Adipocyte (in vitro differentiated cells): Measurements from ENCODE around the gene DIPK1C.
"Not testable (repeated sequence)": the region's sequence is repeated elsewhere in the genome, so short reads cannot be mapped to it uniquely, and the experiment has no call there.

Experiments
- DNase-seq: peaks from one replicate; pipeline ENCODE4 v3.0.0-alpha.2; 2015; ENCODE audit warnings: low read depth
- H3K27me3 ChIP-seq: replicated peaks from 2 replicates; pipeline ENCODE4 v1.7.0; 2013; ENCODE audit warnings: mild to moderate bottlenecking, low read length, moderate library complexity; ENCODE audit not compliant: control insufficient read depth, insufficient read depth
- H3K36me3 ChIP-seq: 2 replicates; pipeline ENCODE4 v1.7.0; 2013; ENCODE audit warnings: low read length, mild to moderate bottlenecking, moderate library complexity; ENCODE audit not compliant: control insufficient read depth, insufficient read depth, severe bottlenecking
- H3K4me1 ChIP-seq: 2 replicates; pipeline ENCODE4 v1.7.0; 2013; ENCODE audit warnings: mild to moderate bottlenecking, low read length, moderate library complexity; ENCODE audit not compliant: control insufficient read depth, insufficient read depth
- H3K4me3 ChIP-seq: 2 replicates; pipeline ENCODE4 v1.7.0; 2013; ENCODE audit warnings: mild to moderate bottlenecking, low read length, moderate library complexity
- H3K9ac ChIP-seq: 2 replicates; pipeline ENCODE4 v1.7.0; 2013; ENCODE audit warnings: mild to moderate bottlenecking, low read length, moderate library complexity
- H3K9me3 ChIP-seq: 2 replicates; pipeline ENCODE4 v1.7.0; 2013; ENCODE audit warnings: mild to moderate bottlenecking, low read length, moderate library complexity; ENCODE audit not compliant: control insufficient read depth

DIPK1C gene

GRCh38 chr18:74457043-74457724 lies at the start of gene DIPK1C:
Gene DIPK1C (minus strand): TSS chr18:74457308. CDS start chr18:74457259, 49 bp downstream.
- H3K9ac ChIP-seq, result no peak within 1 kb of the TSS
- H3K9me3 ChIP-seq, result peaks cover 1% of the 10 kb centered on the region
- no peaks in the 10 kb centered on the region for H3K36me3 ChIP-seq
- H3K4me3 ChIP-seq, result no peak within 1 kb of the TSS
- H3K27me3 ChIP-seq, result peaks cover 76% of the 10 kb centered on the region
- peak; percentile 7 for DNase-seq
- H3K4me1 ChIP-seq, result no peaks in the 10 kb centered on the region

DNA sequence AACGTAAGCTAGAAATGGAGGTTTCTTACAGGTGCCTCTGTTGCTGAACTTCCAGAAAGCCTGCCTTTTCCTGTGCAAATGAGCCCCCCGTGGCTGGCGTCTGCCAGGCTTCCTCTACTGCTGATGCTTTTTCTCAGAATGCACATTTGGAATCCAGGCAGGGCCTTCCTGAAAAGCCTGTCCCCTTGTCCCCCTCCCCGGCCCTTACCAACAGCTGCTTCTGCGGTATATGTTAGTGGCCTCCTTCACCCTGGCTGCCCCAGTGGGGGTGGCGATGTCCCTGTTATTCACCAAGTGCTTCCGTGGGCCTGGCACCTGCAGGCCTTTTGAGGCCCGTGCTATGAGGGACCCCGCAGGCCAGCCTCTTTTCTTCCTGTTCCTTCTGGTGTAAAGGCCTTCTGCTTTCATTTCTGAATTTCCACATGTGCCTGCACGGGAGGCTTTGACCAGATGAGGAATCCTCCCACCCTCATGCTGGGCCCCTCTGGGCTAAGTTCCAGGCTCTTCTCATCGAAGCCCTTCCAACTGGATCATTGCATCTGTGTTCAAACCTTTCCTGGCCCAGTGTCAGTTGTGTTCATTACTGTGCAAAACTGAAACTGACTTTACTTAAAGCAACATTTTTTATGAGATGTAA lies 49.5 kb upstream of the DIPK1C start:
- no peak overlapping the region for H3K9ac ChIP-seq
- no peaks in the 10 kb centered on the region for H3K9me3 ChIP-seq
- H3K4me3 ChIP-seq, result no peak overlapping the region
- peaks cover 11% of the 10 kb centered on the region for H3K4me1 ChIP-seq
- H3K36me3 ChIP-seq, result peaks cover 80% of the 10 kb centered on the region
- peak; percentile 80 for DNase-seq
- no peaks in the 10 kb centered on the region for H3K27me3 ChIP-seq

- Histone ChIP-seq H3K36me3 (peaks cover 81% of the 10 kb centered on the region), H3K27me3 (no peaks in the 10 kb centered on the region)
- no peak for DNase-seq
Observed at GRCh38 chr18:74505776-74506175, 48.7 kb upstream of the DIPK1C start.

DNA sequence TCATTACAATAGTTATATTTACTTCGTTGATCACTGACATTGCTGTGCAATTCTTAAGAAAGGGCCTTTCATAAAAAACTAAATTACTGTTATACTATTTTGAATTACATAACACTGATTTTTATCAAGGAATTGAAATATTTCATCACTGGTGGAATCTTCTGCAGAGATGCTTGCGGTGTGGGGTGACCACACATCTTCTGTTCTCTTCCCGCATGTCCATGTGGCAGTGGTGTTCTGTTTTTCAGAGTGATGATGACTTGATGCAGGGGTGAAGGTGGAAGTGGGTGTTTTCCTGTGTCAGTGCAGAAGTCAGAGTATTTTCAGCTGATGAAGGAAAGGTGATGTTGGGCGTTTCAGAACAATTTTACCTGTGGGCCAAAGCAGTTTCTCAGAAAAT lies 46.0 kb upstream of the DIPK1C start:
- H3K4me3 ChIP-seq, result no peak overlapping the region
- no peaks in the 10 kb centered on the region for H3K27me3 ChIP-seq
- no peaks in the 10 kb centered on the region for H3K9me3 ChIP-seq
- H3K9ac ChIP-seq, result no peak overlapping the region
- no peak for DNase-seq
- peaks cover 39% of the 10 kb centered on the region for H3K4me1 ChIP-seq
- peaks cover 56% of the 10 kb centered on the region for H3K36me3 ChIP-seq

More at GRCh38 chr18:74505776-74506175, 48.7 kb upstream of the DIPK1C start:
- Histone ChIP-seq H3K9me3 (no peaks in the 10 kb centered on the region), H3K4me1 (peaks cover 16% of the 10 kb centered on the region), H3K4me3 (no peak overlapping the region), H3K9ac (no peak overlapping the region)

DNA sequence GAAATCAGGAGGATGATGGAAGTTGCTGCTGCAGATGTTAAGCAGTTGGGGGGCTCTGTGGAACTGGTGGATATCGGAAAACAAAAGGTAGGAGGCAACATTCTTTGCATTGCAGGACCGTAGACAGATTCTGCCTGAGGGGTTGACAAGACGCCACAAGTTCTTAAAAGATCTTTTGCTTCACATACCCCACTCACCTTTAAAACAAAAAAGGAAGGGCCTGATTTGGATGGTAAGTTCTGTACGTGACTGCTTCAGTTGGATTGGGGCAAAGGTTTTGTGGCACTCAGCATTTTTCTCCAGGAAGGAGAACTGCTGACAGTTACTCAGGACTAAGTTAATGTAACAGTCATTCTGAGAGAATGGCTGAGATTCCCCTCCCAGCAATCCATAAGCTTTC lies 44.3 kb upstream of the DIPK1C start:
- H3K4me1 ChIP-seq, result peaks cover 47% of the 10 kb centered on the region
- H3K9me3 ChIP-seq, result no peaks in the 10 kb centered on the region
- H3K9ac ChIP-seq, result peak overlapping the region; percentile 34
- no peaks in the 10 kb centered on the region for H3K27me3 ChIP-seq
- H3K36me3 ChIP-seq, result peaks cover 46% of the 10 kb centered on the region
- H3K4me3 ChIP-seq, result no peak overlapping the region
- no peak for DNase-seq

GRCh38 chr18:74500774-74501173 lies 43.7 kb upstream of the DIPK1C start:
- peaks cover 40% of the 10 kb centered on the region for H3K36me3 ChIP-seq
- H3K4me1 ChIP-seq, result peaks cover 46% of the 10 kb centered on the region
- not testable (repeated sequence) for H3K4me3 ChIP-seq, H3K27me3 ChIP-seq, H3K9ac ChIP-seq, DNase-seq, H3K9me3 ChIP-seq

DNA sequence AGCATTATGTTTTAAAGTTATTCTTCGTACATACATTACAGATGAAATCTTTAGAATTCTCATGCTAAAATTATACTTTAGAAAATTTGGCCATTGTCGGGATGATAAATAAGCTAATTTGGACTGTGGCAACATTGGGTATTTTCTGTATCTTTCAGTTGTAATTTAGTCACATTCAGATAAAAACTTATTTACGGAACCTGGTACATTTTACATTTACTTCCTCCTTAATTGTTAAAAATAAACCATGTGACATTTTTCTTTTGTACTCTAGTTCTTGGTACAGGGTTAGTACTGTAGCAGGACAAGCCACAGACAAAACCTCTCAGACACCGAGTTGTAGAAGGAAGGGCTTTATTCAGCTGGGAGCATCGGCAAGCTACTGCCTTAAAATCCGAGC lies 43.3 kb upstream of the DIPK1C start:
- DNase-seq, result no peak
- Histone ChIP-seq H3K9me3 (no peaks in the 10 kb centered on the region), H3K9ac (peak overlapping the region; percentile 80), H3K27me3 (no peaks in the 10 kb centered on the region), H3K36me3 (peaks cover 36% of the 10 kb centered on the region), H3K4me3 (peak overlapping the region; percentile 74), H3K4me1 (peaks cover 46% of the 10 kb centered on the region)

DNA sequence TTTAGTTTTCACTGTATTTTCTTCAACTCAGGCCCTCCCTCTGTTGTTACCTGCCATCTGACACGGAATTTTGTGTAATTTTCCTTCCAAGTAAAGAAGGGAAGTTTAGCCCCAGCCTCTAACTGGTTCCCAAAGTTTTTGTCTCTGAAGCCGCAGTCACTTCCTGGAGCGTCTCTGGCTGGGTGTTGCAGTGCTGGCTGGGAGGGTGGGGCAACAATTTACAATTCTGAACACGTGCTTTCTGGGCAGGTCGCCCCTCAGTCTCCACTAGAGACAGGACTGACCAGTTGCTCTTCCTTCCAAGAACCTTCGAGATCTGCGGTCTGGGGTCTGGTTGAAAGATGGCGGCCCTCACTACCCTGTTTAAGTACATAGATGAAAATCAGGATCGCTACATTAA lies 42.5 kb upstream of the DIPK1C start:
- Histone ChIP-seq H3K4me1 (peaks cover 46% of the 10 kb centered on the region), H3K36me3 (peaks cover 34% of the 10 kb centered on the region), H3K27me3 (no peaks in the 10 kb centered on the region), H3K4me3 (peak overlapping the region; percentile 74), H3K9ac (peak overlapping the region; percentile 80), H3K9me3 (no peaks in the 10 kb centered on the region)
- no peak for DNase-seq

DNA sequence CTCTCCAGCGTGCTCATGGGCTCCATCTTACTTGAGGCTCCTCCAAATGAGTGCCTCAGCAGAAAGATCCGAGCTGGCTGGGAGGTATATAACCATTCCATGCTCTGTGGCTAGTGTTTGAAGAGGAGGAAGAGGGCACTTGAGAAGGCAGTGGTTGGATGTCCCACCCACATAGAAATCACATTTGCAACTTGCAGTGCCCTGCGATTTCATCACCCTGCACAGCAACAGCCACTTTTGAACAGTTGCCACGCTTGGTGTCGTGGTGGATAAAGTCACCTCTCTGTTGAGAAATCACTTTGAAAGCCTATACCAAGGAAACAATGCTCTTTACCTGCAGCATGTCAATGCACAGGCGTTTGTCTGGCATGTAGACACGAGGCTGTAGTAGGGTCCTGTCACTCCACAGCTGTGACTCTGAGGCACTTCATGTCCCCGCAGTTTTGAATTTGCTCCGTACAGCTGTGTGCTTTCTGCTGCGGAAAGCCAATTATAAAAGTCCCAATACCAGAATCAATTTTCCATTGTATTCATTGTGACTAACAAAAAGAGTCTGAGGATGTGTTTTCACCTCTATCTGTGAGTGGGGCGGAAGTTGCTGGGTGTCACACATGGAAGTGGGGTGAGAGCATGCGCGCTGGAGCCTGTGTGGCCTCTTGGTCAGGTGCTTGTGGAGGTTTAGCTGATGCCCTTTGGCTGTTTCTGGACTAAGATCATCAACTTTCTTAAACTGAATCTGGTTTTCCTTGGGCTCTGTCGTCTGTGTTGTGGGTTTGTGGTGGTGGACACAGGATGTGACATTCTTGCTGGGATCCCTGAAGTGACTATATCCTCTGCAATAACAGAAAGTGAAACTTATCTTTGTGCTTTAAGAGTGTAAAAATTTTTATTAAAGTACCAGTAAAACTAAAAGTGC lies 41.9 kb upstream of the DIPK1C start:
- DNase-seq, result no peak
- Histone ChIP-seq H3K4me3 (peak overlapping the region; percentile 74), H3K9ac (peak overlapping the region; percentile 80), H3K36me3 (peaks cover 27% of the 10 kb centered on the region), H3K9me3 (no peaks in the 10 kb centered on the region), H3K4me1 (peaks cover 46% of the 10 kb centered on the region), H3K27me3 (no peaks in the 10 kb centered on the region)

GRCh38 chr18:74497778-74498177 lies 40.7 kb upstream of the DIPK1C start:
- no peaks in the 10 kb centered on the region for H3K27me3 ChIP-seq
- no peak overlapping the region for H3K9ac ChIP-seq
- no peak for DNase-seq
- peaks cover 44% of the 10 kb centered on the region for H3K4me1 ChIP-seq
- peaks cover 17% of the 10 kb centered on the region for H3K36me3 ChIP-seq
- H3K4me3 ChIP-seq, result no peak overlapping the region
- no peaks in the 10 kb centered on the region for H3K9me3 ChIP-seq

- no peaks in the 10 kb centered on the region for H3K9me3 ChIP-seq
- H3K36me3 ChIP-seq, result peaks cover 13% of the 10 kb centered on the region
- peak overlapping the region; percentile 91 for H3K9ac ChIP-seq
- no peak for DNase-seq
- H3K4me1 ChIP-seq, result peaks cover 43% of the 10 kb centered on the region
- peaks cover 2% of the 10 kb centered on the region for H3K27me3 ChIP-seq
- H3K4me3 ChIP-seq, result peak overlapping the region; percentile 89
Observed at GRCh38 chr18:74497324-74497676, 40.2 kb upstream of the DIPK1C start.
